Upper lobe of right lung (tissue), 1 donor: ENCODE measurements around the gene TGFBR1. TPM values are rescaled to one million over a fixed set of nuclear protein-coding genes. Genes with fewer than 3 reads are reported as not detected.
A peak's percentile ranks its signal among the peaks of the same experiment; 100 is the strongest.

ENCODE experiments used
- ATAC-seq: fragments of 200-7000 bp; cut with Tn5 transposase; one replicate; pipeline ENCODE4 v1.9.1; 2020; ENCODE audit warnings: mild to moderate bottlenecking, moderate library complexity
- DNase-seq: peaks from one replicate; pipeline ENCODE4 v3.0.0-alpha.2; 2020
- H3K27ac ChIP-seq: fragments of 200-600 bp; one replicate; pipeline ENCODE4 v1.8.0; 2022
- H3K27me3 ChIP-seq: fragments of 200-600 bp; one replicate; pipeline ENCODE4 v1.8.0; 2022; ENCODE audit warnings: mild to moderate bottlenecking
- H3K36me3 ChIP-seq: fragments of 200-600 bp; one replicate; pipeline ENCODE4 v1.8.0; 2022
- H3K4me1 ChIP-seq: fragments of 200-600 bp; one replicate; pipeline ENCODE4 v1.8.0; 2022
- H3K4me3 ChIP-seq: fragments of 200-600 bp; one replicate; pipeline ENCODE4 v1.8.0; 2022; ENCODE audit warnings: mild to moderate bottlenecking
- H3K9me3 ChIP-seq: fragments of 200-600 bp; one replicate; pipeline ENCODE4 v1.8.0; 2022
- intact Hi-C: fragments of 100-400 bp; cut with DNase I; formaldehyde crosslinking; loops from one replicate; pipeline ENCODE4 v1.11.0; 2022
- total RNA-seq: library from RNA; stranded (reverse); fragmentation: NEBNext Ultra II Directional; extraction: Animal tissue kit (Norgen Biotek cat#: 25700); gene quantifications from one replicate; pipeline ENCODE4 v1.2.1, GENCODE V29; 2021
- TF ChIP-seq, protein P1 (sequence below): fragments of 200-600 bp; IDR thresholded peaks from one replicate; pipeline ENCODE4 v1.8.0; 2022; ENCODE audit warnings: antibody characterized with exemption
- donor health status: DM: no; HTN: yes; CAD: no; lungs with severe emphysema.

The TGFBR1 gene
- total RNA-seq, 1 donor from 2014 or later, result 72.0 TPM

DNA sequence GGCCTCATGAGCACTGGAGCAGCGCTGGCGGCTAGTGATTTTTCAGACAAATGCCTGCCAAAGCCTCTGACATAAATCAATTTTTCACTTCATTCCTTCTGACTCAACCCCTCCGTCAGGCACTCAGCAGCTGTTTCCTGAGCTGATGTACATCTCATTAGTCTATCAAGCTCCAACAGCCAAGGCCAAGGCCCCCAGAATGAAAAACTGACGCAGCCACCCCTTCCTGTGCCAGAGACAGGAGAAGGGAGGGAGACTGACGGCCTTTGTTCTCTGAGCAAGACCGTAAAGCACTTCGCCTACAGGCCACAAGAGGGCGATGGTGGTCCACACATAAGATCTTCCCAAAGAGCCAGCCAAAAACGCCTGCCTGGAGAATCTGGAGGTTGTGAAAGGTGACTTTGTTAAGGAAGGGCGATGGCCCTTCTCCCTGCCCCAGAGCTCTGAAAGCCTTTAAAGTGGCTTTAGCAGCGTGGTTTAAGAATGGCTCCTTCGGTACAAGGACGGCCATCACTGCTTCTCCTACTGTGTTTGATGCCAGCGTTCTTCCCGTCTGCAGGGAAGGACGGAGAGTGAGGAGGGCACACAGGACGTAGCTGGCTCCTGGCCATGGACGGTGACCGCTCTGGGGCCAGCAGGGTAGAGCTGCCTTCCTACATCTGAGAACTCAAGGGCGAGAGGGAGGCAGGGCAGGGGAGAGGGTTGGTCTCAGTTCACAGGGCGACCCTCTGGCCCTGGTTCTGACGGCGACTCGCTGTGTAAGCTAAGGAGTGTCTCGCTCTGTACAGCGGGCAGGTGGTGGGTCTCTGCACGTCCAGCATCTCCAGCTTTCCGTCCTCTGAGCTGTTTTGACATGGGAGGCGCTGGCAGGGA is 79.8 kb downstream of the TGFBR1 start:
- peak overlapping the region; percentile 25 for H3K4me3 ChIP-seq
- TF ChIP-seq, protein P1, sequence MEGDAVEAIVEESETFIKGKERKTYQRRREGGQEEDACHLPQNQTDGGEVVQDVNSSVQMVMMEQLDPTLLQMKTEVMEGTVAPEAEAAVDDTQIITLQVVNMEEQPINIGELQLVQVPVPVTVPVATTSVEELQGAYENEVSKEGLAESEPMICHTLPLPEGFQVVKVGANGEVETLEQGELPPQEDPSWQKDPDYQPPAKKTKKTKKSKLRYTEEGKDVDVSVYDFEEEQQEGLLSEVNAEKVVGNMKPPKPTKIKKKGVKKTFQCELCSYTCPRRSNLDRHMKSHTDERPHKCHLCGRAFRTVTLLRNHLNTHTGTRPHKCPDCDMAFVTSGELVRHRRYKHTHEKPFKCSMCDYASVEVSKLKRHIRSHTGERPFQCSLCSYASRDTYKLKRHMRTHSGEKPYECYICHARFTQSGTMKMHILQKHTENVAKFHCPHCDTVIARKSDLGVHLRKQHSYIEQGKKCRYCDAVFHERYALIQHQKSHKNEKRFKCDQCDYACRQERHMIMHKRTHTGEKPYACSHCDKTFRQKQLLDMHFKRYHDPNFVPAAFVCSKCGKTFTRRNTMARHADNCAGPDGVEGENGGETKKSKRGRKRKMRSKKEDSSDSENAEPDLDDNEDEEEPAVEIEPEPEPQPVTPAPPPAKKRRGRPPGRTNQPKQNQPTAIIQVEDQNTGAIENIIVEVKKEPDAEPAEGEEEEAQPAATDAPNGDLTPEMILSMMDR, result peak; percentile 96
- ATAC-seq (peak; percentile 95), DNase-seq (peak; percentile 84)
- H3K9me3 ChIP-seq, result no peaks in the 10 kb centered on the region
- H3K27ac ChIP-seq, result peak overlapping the region; percentile 56
- H3K27me3 ChIP-seq, result peaks cover 10% of the 10 kb centered on the region
- intact Hi-C loops, result no loop called here
- H3K36me3 ChIP-seq, result no peaks in the 10 kb centered on the region
- peaks cover 12% of the 10 kb centered on the region for H3K4me1 ChIP-seq

DNA sequence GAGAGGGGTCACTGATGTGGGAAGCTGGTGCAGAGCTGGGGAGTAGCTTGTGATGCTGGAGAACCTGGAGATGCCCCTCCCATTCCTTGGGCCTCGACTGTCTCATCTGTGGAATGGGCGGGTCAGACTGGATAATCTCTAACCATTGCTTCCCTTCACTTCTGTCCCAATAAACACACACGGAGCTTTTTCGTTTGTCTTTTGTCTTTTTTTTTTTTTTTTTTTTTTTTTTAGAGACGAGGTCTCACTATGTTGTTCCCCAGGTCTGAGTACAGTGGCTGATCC is 80.4 kb downstream of the TGFBR1 start:
- intact Hi-C loops, result no loop called here
- peaks cover 10% of the 10 kb centered on the region for H3K27me3 ChIP-seq
- DNase-seq (no peak), ATAC-seq (no peak)
- no peak overlapping the region for H3K4me3 ChIP-seq
- TF ChIP-seq, protein P1, result no peak
- H3K9me3 ChIP-seq, result no peaks in the 10 kb centered on the region
- H3K36me3 ChIP-seq, result no peaks in the 10 kb centered on the region
- H3K27ac ChIP-seq, result peak overlapping the region; percentile 56
- peaks cover 12% of the 10 kb centered on the region for H3K4me1 ChIP-seq

DNA sequence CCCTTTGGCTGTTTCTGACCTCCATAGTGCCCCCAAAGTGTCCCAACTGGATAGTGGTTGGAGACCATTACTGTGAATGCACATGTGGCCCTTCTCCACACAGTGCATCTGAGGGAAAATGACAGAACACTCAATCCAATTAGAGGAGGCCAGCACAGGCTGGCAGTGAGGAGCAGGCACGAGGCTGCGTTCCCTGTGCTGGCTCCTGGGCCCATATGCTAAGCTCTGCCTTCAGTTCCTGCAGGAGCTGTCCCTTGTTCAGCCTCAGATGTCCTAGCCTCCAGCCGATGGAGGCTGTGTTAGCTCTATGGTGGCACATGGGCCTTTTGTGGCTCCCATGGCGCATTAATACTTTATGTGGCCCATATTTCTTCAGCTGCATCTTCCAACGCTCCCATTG is 81.0 kb downstream of the TGFBR1 start:
- DNase-seq (no peak), ATAC-seq (no peak)
- H3K4me3 ChIP-seq, result no peak overlapping the region
- H3K9me3 ChIP-seq, result no peaks in the 10 kb centered on the region
- intact Hi-C loops, result no loop called here
- H3K27me3 ChIP-seq, result peaks cover 10% of the 10 kb centered on the region
- no peaks in the 10 kb centered on the region for H3K36me3 ChIP-seq
- H3K4me1 ChIP-seq, result peaks cover 12% of the 10 kb centered on the region
- TF ChIP-seq, protein P1, result no peak
- H3K27ac ChIP-seq, result no peak overlapping the region

DNA sequence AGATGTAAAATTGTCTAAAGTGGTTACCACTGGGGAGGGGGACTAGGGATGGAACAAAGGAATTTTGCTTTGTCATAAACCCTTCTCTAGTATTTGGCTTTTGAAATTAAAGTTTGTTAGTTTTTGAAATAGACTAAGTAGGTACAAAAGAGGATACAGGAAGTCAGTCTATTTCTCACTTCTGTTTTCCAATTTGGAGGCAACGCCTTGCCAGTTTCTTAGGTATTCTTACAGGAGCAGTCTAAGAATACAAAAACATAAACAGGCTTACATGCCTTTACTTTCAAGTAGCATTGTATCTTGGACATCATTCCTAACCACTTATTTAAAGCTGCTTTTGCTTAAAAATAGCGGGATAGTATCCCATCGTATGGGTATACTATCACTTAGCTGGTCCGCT is 82.4 kb downstream of the TGFBR1 start:
- intact Hi-C loops, result no loop called here
- Histone ChIP-seq H3K36me3 (no peaks in the 10 kb centered on the region), H3K4me3 (no peak overlapping the region), H3K27me3 (peaks cover 10% of the 10 kb centered on the region), H3K9me3 (no peaks in the 10 kb centered on the region), H3K27ac (no peak overlapping the region), H3K4me1 (peaks cover 7% of the 10 kb centered on the region)
- no peak for ATAC-seq
- TF ChIP-seq, protein P1, result no peak
- DNase-seq, result no peak

DNA sequence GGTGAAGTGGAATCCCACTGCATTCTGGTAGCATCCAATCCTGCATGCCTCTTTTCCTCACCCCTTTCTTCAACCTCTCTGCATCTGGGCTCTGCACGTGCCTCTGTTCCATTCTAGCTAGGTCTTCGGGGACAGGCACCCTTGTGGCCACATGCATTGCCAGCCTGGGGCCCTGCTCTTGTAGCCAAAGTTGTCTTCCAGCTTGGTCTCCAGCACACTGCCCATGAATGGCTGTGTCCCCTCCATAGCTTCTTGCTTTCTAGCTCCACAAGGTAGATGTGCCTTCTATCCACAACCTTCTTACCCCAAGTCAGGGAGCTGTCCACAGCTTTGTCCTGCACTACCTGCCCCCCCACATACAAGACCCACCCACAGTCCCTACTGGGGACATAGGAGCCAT is 84.3 kb downstream of the TGFBR1 start:
- intact Hi-C loops, result no loop called here
- H3K36me3 ChIP-seq, result no peaks in the 10 kb centered on the region
- H3K4me3 ChIP-seq, result no peak overlapping the region
- TF ChIP-seq, protein P1, result no peak
- no peaks in the 10 kb centered on the region for H3K9me3 ChIP-seq
- DNase-seq, result no peak
- H3K27ac ChIP-seq, result no peak overlapping the region
- ATAC-seq, result no peak
- H3K4me1 ChIP-seq, result peaks cover 7% of the 10 kb centered on the region
- H3K27me3 ChIP-seq, result peaks cover 10% of the 10 kb centered on the region
